Stimulated activated effector memory CD8-positive, alpha-beta T cell treated with anti-CD3 and anti-CD28 coated beads, Interleukin-12 subunit alpha, Interleukin-12 subunit beta, amount 100 ng/mL, for 72 hours (primary cell): ENCODE measurements around the gene CNTNAP2.

Experiments
- ATAC-seq: fragments of 150-1000 bp; cut with Tn5 transposase; 2 replicates; pipeline ENCODE4 v1.10.0; 2021
- DNase-seq, 2 donors: peaks; one replicate each; pipeline ENCODE4 v3.0.0; 2021 to 2022; ENCODE audit warnings: low spot score in 2 of 2
- H3K27ac Mint-ChIP-seq: one replicate; pipeline ENCODE4 v1.8.0; 2022; ENCODE audit warnings: mild to moderate bottlenecking, mixed read lengths
- H3K36me3 Mint-ChIP-seq: one replicate; pipeline ENCODE4 v1.8.0; 2022; ENCODE audit warnings: mild to moderate bottlenecking, mixed read lengths
- H3K4me1 Mint-ChIP-seq: one replicate; pipeline ENCODE4 v1.8.0; 2022; ENCODE audit warnings: mixed read lengths
- H3K4me3 Mint-ChIP-seq: one replicate; pipeline ENCODE4 v1.8.0; 2022; ENCODE audit warnings: mild to moderate bottlenecking, mixed read lengths
- H3K9me3 Mint-ChIP-seq: one replicate; pipeline ENCODE4 v1.8.0; 2022; ENCODE audit warnings: mixed read lengths

CNTNAP2 gene

DNA sequence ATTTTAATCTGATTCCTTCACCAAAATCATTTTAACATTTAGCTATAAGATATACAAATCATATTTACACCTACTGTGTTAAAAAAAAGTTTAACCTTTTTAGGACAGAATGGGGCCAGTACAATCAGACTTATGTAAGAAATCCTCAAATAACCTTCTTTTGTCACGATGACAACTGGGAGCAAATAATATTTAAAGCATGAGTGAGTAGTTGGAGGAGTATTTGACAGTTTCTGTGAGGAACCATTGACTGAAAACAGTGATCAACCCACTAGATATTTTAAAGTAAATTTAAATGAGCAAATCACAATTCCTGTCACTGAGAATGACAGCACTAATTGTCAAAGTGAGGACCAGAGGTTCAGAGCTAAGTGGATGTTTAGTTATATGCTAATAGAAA lies 289.1 kb downstream of the CNTNAP2 start:
- no peaks in the 10 kb centered on the region for H3K4me1 Mint-ChIP-seq
- no peak for ATAC-seq
- no peak overlapping the region for H3K27ac Mint-ChIP-seq
- H3K9me3 Mint-ChIP-seq: peaks cover 20% of the 10 kb centered on the region
- no peak for DNase-seq
- no peak overlapping the region for H3K4me3 Mint-ChIP-seq
- no peaks in the 10 kb centered on the region for H3K36me3 Mint-ChIP-seq

- ATAC-seq: no peak
- H3K4me3 Mint-ChIP-seq: no peak overlapping the region
- no peaks in the 10 kb centered on the region for H3K4me1 Mint-ChIP-seq
Observed at GRCh38 chr7:146411975-146412374, 295.4 kb downstream of the CNTNAP2 start.

GRCh38 chr7:146412781-146413180 lies 296.2 kb downstream of the CNTNAP2 start:
- DNase-seq (no peak), ATAC-seq (no peak)
- Mint-ChIP-seq H3K27ac (no peak overlapping the region), H3K9me3 (peaks cover 13% of the 10 kb centered on the region), H3K4me1 (no peaks in the 10 kb centered on the region), H3K4me3 (no peak overlapping the region), H3K36me3 (no peaks in the 10 kb centered on the region)

More at GRCh38 chr7:146411975-146412374, 295.4 kb downstream of the CNTNAP2 start:
- H3K36me3 Mint-ChIP-seq: no peaks in the 10 kb centered on the region
- peaks cover 13% of the 10 kb centered on the region for H3K9me3 Mint-ChIP-seq
- DNase-seq: no peak
- no peak overlapping the region for H3K27ac Mint-ChIP-seq

DNA sequence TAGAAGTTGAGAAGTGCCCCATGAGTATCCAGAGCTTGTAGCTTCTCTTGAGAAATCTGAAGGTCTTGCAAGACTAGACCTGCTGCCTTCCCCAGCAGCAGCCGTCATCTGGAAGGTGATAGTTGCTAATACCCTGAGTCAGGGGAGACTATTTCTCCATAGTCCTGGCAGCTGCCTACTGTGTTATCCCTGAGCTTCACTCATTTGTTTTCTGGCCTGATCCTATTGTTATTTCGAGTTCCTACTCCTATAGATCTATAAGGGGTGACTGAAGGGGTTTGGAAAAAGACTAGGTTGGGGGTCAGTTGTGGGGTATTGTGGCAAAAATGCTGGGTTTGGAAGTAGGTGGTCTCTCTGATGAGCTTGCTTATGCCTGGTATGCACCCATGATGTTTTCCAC lies 297.8 kb downstream of the CNTNAP2 start:
- no peak overlapping the region for H3K27ac Mint-ChIP-seq
- DNase-seq: no peak
- no peaks in the 10 kb centered on the region for H3K4me1 Mint-ChIP-seq
- H3K36me3 Mint-ChIP-seq: no peaks in the 10 kb centered on the region
- no peak for ATAC-seq
- no peak overlapping the region for H3K4me3 Mint-ChIP-seq
- H3K9me3 Mint-ChIP-seq: peaks cover 16% of the 10 kb centered on the region

DNA sequence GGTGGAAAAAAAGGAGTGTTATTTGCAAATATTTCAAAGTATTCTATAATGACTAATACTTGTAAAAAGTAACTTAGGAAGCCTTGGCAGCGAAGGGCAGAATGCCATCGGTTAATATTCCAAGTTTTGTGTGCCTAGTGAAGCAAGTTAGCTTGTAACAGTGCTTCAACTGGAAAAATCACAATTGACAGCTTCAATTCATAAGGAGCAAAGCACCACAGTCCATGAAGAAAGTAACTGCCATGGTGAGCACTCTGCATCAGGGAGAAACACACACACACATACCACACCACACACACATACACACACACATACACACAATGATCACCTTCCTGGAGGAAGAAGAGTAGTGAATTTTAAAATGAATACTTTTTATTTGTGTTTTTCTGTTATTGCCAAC lies 298.3 kb downstream of the CNTNAP2 start:
- no peaks in the 10 kb centered on the region for H3K4me1 Mint-ChIP-seq
- H3K36me3 Mint-ChIP-seq: no peaks in the 10 kb centered on the region
- no peak for DNase-seq
- H3K27ac Mint-ChIP-seq: no peak overlapping the region
- no peak for ATAC-seq
- peaks cover 14% of the 10 kb centered on the region for H3K9me3 Mint-ChIP-seq
- no peak overlapping the region for H3K4me3 Mint-ChIP-seq

- ATAC-seq (no peak), DNase-seq (no peak)
- Mint-ChIP-seq H3K4me3 (no peak overlapping the region), H3K27ac (no peak overlapping the region), H3K36me3 (no peaks in the 10 kb centered on the region), H3K9me3 (peaks cover 10% of the 10 kb centered on the region), H3K4me1 (no peaks in the 10 kb centered on the region)
Observed at GRCh38 chr7:146417176-146417575, 300.6 kb downstream of the CNTNAP2 start.

- DNase-seq (no peak), ATAC-seq (no peak)
- no peaks in the 10 kb centered on the region for H3K4me1 Mint-ChIP-seq
- H3K4me3 Mint-ChIP-seq: no peak overlapping the region
- H3K36me3 Mint-ChIP-seq: no peaks in the 10 kb centered on the region
- no peak overlapping the region for H3K27ac Mint-ChIP-seq
- H3K9me3 Mint-ChIP-seq: peaks cover 13% of the 10 kb centered on the region
Observed at GRCh38 chr7:146423446-146423845, 306.8 kb downstream of the CNTNAP2 start.

- H3K4me3 Mint-ChIP-seq: no peak overlapping the region
- H3K4me1 Mint-ChIP-seq: no peaks in the 10 kb centered on the region
- no peaks in the 10 kb centered on the region for H3K36me3 Mint-ChIP-seq
- no peak overlapping the region for H3K27ac Mint-ChIP-seq
- ATAC-seq: no peak
- DNase-seq: no peak
- peaks cover 15% of the 10 kb centered on the region for H3K9me3 Mint-ChIP-seq
Observed at GRCh38 chr7:146424084-146424483, 307.5 kb downstream of the CNTNAP2 start.

- ATAC-seq (no peak), DNase-seq (no peak)
- no peak overlapping the region for H3K27ac Mint-ChIP-seq
- H3K4me1 Mint-ChIP-seq: no peaks in the 10 kb centered on the region
- H3K9me3 Mint-ChIP-seq: peaks cover 6% of the 10 kb centered on the region
- H3K4me3 Mint-ChIP-seq: no peak overlapping the region
- H3K36me3 Mint-ChIP-seq: no peaks in the 10 kb centered on the region
Observed at GRCh38 chr7:146433501-146433900, 316.9 kb downstream of the CNTNAP2 start.

DNA sequence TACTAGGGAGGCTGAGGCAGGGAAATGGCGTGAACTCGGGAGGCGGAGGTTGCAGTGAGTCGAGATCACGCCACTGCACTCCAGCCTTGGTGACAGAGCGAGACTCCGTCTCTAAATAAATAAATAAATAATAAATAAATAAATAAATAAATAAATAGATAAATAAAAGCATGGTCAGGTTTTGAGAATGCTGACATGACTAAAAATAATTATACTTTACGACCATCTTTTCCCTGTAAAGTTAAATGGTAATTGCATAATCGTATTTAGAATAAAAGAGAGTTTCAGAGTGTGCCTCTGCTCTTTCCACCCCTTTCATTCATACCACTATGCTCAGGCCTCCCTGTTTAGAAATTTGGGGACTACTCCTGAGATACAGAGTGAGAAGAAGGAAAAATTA lies 326.5 kb downstream of the CNTNAP2 start:
- Mint-ChIP-seq H3K4me3 (no peak overlapping the region), H3K27ac (no peak overlapping the region), H3K9me3 (peaks cover 8% of the 10 kb centered on the region), H3K36me3 (no peaks in the 10 kb centered on the region), H3K4me1 (no peaks in the 10 kb centered on the region)
- ATAC-seq (no peak), DNase-seq (no peak)

DNA sequence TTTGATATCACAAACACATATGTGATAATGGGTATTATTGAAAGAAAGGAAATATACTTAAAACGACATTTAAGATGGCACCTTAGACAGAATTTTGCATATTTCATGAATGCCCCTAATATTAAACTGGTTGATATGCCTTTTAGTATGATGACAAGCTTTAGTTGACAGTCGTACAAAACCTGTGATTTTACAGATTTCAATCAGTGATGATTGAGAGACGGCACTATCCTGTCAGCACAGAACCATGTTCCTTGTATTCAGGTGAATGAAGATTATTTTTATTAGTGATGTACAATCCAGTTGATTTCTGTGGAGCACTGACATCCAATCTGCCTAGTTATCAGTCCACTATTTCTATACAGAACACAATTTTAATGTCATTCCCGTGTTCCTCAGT lies 333.0 kb downstream of the CNTNAP2 start:
- no peaks in the 10 kb centered on the region for H3K36me3 Mint-ChIP-seq
- no peak overlapping the region for H3K27ac Mint-ChIP-seq
- peaks cover 18% of the 10 kb centered on the region for H3K9me3 Mint-ChIP-seq
- no peak overlapping the region for H3K4me3 Mint-ChIP-seq
- no peak for DNase-seq
- no peaks in the 10 kb centered on the region for H3K4me1 Mint-ChIP-seq
- no peak for ATAC-seq

DNA sequence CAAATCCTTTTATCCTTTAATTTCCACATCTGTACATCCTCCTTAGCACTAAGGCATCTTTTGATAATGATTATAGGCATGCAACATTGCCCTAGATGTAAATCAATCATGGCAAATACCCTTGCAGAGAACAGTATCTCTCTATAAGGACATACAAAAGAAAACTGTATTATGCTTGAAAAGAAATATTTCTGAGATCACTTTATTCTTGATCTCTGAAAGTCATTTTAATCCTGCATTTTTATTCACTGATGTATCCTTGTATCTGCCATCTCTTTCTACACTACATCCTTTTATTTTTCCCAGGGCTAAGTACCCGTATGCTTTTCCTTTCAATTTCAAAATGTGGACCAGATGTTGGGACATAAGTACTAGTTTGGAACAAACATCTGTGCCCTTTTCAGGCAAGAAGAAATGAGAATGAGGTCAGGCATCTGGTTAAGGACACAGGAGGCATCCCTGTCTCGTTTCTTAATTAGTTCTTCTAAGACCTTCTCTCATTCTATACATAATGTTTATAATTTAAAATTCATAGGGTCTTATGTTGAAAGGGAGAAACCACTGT lies 338.6 kb downstream of the CNTNAP2 start:
- H3K9me3 Mint-ChIP-seq: peaks cover 18% of the 10 kb centered on the region
- no peaks in the 10 kb centered on the region for H3K36me3 Mint-ChIP-seq
- H3K4me1 Mint-ChIP-seq: no peaks in the 10 kb centered on the region

DNA sequence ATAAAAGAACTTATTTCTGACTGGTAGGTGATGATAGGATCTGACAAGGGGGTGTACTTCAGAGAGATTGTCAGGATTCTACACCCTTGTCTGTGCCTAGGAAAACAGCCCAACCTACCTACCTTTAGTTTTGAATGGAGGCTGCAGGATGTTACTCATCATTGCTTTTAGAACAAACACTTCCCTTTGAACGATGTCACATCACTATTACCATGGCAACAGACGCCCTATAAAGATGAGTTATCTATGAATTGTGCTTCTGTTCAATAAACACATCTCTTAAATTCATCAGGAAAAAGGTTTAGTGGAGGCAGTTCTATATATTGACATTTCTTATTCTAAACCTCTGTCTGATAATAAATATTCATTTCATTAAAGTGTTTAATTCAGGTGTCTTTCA lies 362.4 kb downstream of the CNTNAP2 start:
- no peaks in the 10 kb centered on the region for H3K36me3 Mint-ChIP-seq
- H3K27ac Mint-ChIP-seq: no peak overlapping the region
- ATAC-seq: no peak
- no peaks in the 10 kb centered on the region for H3K4me1 Mint-ChIP-seq
- peaks cover 15% of the 10 kb centered on the region for H3K9me3 Mint-ChIP-seq
- DNase-seq: no peak
- no peak overlapping the region for H3K4me3 Mint-ChIP-seq

More for the DNA sequence above, 338.6 kb downstream of the CNTNAP2 start:
- no peak overlapping the region for H3K4me3 Mint-ChIP-seq
- ATAC-seq (no peak), DNase-seq (no peak)
- no peak overlapping the region for H3K27ac Mint-ChIP-seq

GRCh38 chr7:146486519-146486918 lies 369.9 kb downstream of the CNTNAP2 start:
- Mint-ChIP-seq H3K36me3 (no peaks in the 10 kb centered on the region), H3K27ac (no peak overlapping the region), H3K4me1 (no peaks in the 10 kb centered on the region), H3K4me3 (no peak overlapping the region), H3K9me3 (peaks cover 15% of the 10 kb centered on the region)
- no peak for ATAC-seq
- no peak for DNase-seq

DNA sequence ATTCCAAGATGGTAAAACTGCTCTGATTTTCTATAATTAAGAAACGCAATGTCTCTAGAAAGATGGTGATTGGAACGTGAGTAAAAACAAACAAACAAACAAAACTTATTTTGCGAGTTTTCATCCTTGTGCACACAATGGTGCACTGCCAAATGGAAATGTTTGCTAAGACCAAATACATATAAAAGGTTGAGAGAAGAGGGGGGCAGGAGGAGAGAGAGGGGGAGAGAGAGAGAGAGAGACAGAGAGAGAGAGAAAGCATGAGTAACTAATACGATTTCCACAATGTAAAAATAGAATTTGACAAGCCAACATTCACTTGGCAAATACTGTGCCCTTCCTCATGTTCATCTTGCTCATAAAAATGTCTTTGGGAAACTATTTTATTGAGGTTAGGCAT lies 375.4 kb downstream of the CNTNAP2 start:
- no peak overlapping the region for H3K27ac Mint-ChIP-seq
- no peak overlapping the region for H3K4me3 Mint-ChIP-seq
- ATAC-seq (no peak), DNase-seq (no peak)
- peaks cover 26% of the 10 kb centered on the region for H3K9me3 Mint-ChIP-seq
- H3K36me3 Mint-ChIP-seq: no peaks in the 10 kb centered on the region
- no peaks in the 10 kb centered on the region for H3K4me1 Mint-ChIP-seq

DNA sequence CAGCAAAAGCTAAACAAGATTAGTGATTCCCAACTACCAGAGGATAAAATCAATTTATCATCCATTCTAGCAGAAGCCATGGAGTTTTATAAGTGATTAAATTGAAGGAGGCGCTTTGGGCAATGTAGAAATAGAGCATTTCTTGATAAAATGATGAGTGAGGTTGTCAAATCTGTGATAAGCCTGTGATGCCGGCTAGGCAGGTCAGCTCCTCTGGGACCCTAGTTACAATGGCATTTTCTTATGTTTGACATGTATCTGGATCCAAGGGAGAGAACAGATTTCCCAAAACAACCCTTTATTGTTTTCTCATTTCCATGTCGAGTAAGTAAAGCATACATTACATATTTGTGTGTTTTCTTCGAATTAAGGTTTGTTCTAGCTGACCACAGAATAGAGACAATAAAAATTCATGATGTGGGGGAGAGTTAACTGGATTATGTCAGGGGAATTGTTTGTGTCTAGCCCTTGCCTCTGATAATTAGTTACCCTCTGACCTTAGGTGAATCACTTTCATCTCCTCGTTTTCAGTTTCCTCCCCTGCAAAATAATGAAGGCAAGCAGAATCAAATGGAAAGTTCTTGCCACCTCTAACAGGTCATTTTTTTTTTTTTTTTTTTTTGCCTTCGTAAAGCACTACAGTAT lies 378.5 kb downstream of the CNTNAP2 start:
- no peak for ATAC-seq
- no peak overlapping the region for H3K4me3 Mint-ChIP-seq

More for the DNA sequence above, 378.5 kb downstream of the CNTNAP2 start:
- Mint-ChIP-seq H3K36me3 (no peaks in the 10 kb centered on the region), H3K27ac (no peak overlapping the region), H3K4me1 (no peaks in the 10 kb centered on the region), H3K9me3 (peaks cover 14% of the 10 kb centered on the region)
- no peak for DNase-seq
